ENCODE results near the gene SPOCK1. TPM values are rescaled to one million over a fixed set of nuclear protein-coding genes. Genes with fewer than 3 reads are reported as not detected.

The SPOCK1 gene
- total and polyA plus RNA-seq, 10 donors: 0.50 to 17.0 (median 6.6) TPM

- H3K9me3 ChIP-seq: no peaks in the 10 kb centered on the region
- intact Hi-C loops (cut with DNase I; ENCODE audit: low total_unique reads): no loop called here
- no peak overlapping the region for H3K4me3 ChIP-seq
- H3K36me3 ChIP-seq: no peaks in the 10 kb centered on the region
- H3K4me1 ChIP-seq: peaks cover 0 to 8% (median 7%) of the 10 kb centered on the region in 6 donors
- TF ChIP-seq POLR2AphosphoS5 (IDR thresholded peaks at IDR 0.05) (no peak), CTCF (IDR thresholded peaks at IDR 0.05 in 8 of 11, conservative IDR thresholded peaks at IDR 0.05 in 3 of 11) (no peak), POLR2A (IDR thresholded peaks at IDR 0.05) (no peak)
- H3K27me3 ChIP-seq (replicated peaks in 1 of 7): peaks cover 0 to 55% (median 8%) of the 10 kb centered on the region in 7 donors
- no peak for DNase-seq
- no peak overlapping the region for H3K27ac ChIP-seq
Observed at GRCh38 chr5:137503456-137503855, 4.3 kb upstream of the SPOCK1 start.

GRCh38 chr5:137502632-137503031 lies 3.5 kb upstream of the SPOCK1 start:
- WGBS, 5 donors: 74 to 83% (median 79%) methylated on average over 8 of the region's 8 CpGs
- intact Hi-C loops (cut with DNase I; ENCODE audit: low total_unique reads): no loop called here
- Histone ChIP-seq H3K4me1 (peaks cover 0 to 11% (median 7%) of the 10 kb centered on the region in 6 donors), H3K36me3 (no peaks in the 10 kb centered on the region), H3K4me3 (no peak overlapping the region), H3K27ac (no peak overlapping the region), H3K27me3 (replicated peaks in 1 of 7) (peaks cover 0 to 63% (median 16%) of the 10 kb centered on the region in 7 donors), H3K9me3 (no peaks in the 10 kb centered on the region)
- TF ChIP-seq CTCF (IDR thresholded peaks at IDR 0.05 in 8 of 11, conservative IDR thresholded peaks at IDR 0.05 in 3 of 11): no peak
- TF ChIP-seq POLR2AphosphoS5 (IDR thresholded peaks at IDR 0.05): no peak
- no peak for TF ChIP-seq POLR2A (IDR thresholded peaks at IDR 0.05)
- no peak for DNase-seq

- H3K4me1 ChIP-seq: peaks cover 0 to 11% (median 7%) of the 10 kb centered on the region in 6 donors
- TF ChIP-seq POLR2A (IDR thresholded peaks at IDR 0.05): no peak
- no peak for TF ChIP-seq POLR2AphosphoS5 (IDR thresholded peaks at IDR 0.05)
- no peak for TF ChIP-seq CTCF (IDR thresholded peaks at IDR 0.05 in 8 of 11, conservative IDR thresholded peaks at IDR 0.05 in 3 of 11)
- no peak overlapping the region for H3K4me3 ChIP-seq
- WGBS, 5 donors: 63 to 86% (median 71%) methylated on average over 3 of the region's 3 CpGs
- H3K27ac ChIP-seq: no peak overlapping the region
- H3K27me3 ChIP-seq (replicated peaks in 1 of 7): peaks cover 0 to 69% (median 21%) of the 10 kb centered on the region in 7 donors
- intact Hi-C loops (cut with DNase I; ENCODE audit: low total_unique reads): no loop called here
- H3K36me3 ChIP-seq: no peaks in the 10 kb centered on the region
- no peaks in the 10 kb centered on the region for H3K9me3 ChIP-seq
- DNase-seq: no peak
Observed at GRCh38 chr5:137501846-137502406, 2.8 kb upstream of the SPOCK1 start.

GRCh38 chr5:137501226-137501625 lies 2.1 kb upstream of the SPOCK1 start:
- Histone ChIP-seq H3K4me3 (no peak overlapping the region), H3K27me3 (replicated peaks in 1 of 7) (peaks cover 0 to 69% (median 25%) of the 10 kb centered on the region in 7 donors), H3K36me3 (no peaks in the 10 kb centered on the region), H3K9me3 (no peaks in the 10 kb centered on the region), H3K4me1 (peaks cover 0 to 11% (median 7%) of the 10 kb centered on the region in 6 donors), H3K27ac (no peak overlapping the region)
- 72 to 92% (median 81%) methylated on average over 4 of the region's 4 CpGs for WGBS, 5 donors
- TF ChIP-seq POLR2A (IDR thresholded peaks at IDR 0.05): no peak
- intact Hi-C loops (cut with DNase I; ENCODE audit: low total_unique reads): no loop called here
- DNase-seq: no peak
